ENCODE results near the gene SNED1.

DNA sequence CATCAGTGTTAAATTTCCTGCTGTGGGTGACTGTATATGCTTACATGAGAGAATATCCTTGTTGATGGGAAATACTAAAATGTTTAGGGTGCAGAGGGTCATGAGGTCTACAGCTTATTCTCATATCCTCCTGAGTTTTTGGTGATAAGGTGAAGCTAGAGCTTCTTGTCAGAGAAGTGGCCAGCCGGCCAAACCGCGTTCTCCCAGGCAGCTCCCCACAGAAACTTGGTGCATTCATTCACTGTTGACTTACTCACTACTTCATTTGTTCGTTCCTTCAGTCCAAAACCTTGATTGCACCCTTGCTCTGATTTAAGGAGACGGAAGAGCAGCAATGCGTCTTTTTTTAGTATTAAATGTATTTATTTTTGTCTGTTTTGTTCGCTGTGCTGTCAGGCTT lies 8.7 kb downstream of the SNED1 start:
- TF ChIP-seq, protein P1, sequence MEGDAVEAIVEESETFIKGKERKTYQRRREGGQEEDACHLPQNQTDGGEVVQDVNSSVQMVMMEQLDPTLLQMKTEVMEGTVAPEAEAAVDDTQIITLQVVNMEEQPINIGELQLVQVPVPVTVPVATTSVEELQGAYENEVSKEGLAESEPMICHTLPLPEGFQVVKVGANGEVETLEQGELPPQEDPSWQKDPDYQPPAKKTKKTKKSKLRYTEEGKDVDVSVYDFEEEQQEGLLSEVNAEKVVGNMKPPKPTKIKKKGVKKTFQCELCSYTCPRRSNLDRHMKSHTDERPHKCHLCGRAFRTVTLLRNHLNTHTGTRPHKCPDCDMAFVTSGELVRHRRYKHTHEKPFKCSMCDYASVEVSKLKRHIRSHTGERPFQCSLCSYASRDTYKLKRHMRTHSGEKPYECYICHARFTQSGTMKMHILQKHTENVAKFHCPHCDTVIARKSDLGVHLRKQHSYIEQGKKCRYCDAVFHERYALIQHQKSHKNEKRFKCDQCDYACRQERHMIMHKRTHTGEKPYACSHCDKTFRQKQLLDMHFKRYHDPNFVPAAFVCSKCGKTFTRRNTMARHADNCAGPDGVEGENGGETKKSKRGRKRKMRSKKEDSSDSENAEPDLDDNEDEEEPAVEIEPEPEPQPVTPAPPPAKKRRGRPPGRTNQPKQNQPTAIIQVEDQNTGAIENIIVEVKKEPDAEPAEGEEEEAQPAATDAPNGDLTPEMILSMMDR (IDR thresholded peaks at IDR 0.05 in 4 of 5, conservative IDR thresholded peaks at IDR 0.05 in 1 of 5): no peak
- no peak for TF ChIP-seq POLR2A (IDR thresholded peaks at IDR 0.05)

Data from gastrocnemius medialis (tissue), 4 donors.